HG02759 (cell line): Measurements from ENCODE around the gene ATP6V0C.
"Not testable (repeated sequence)": the region's sequence is repeated elsewhere in the genome, so short reads cannot be mapped to it uniquely, and the experiment has no call there.

Source experiments
- ATAC-seq: cut with Tn5 transposase; IDR thresholded peaks from one replicate; pipeline ENCODE4 v1.9.1; 2021; ENCODE audit warnings: mild to moderate bottlenecking, moderate library complexity; ENCODE audit not compliant: unreplicated experiment

ATP6V0C gene

GRCh38 chr16:2540912-2541311 is 27.2 kb downstream of the ATP6V0C start:
- not testable (repeated sequence) for ATAC-seq

GRCh38 chr16:2541409-2541808 is 27.7 kb downstream of the ATP6V0C start:
- not testable (repeated sequence) for ATAC-seq

DNA sequence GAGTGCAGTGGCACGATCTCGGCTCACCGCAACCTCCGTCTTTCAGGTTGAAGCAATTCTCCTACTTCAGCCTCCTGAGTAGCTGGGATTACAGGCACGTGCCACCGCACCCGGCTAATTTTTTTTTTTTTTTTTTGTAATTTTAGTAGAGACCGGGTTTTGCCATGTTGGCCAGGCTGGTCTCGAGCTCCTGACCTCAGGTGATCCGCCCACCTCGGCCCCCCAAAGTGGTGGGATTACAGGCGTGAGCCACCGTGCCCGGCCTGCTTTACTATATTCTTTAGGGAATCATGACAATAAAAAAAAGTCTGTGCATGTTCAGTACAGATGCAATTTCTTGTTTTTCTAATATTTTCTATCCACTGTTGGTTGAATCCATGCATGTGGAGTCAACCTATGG is 30.0 kb downstream of the ATP6V0C start:
- ATAC-seq = not testable (repeated sequence)

GRCh38 chr16:2550283-2550878 is 36.6 kb downstream of the ATP6V0C start:
- ATAC-seq = not testable (repeated sequence)

GRCh38 chr16:2551420-2551889 is 37.7 kb downstream of the ATP6V0C start:
- not testable (repeated sequence) for ATAC-seq

DNA sequence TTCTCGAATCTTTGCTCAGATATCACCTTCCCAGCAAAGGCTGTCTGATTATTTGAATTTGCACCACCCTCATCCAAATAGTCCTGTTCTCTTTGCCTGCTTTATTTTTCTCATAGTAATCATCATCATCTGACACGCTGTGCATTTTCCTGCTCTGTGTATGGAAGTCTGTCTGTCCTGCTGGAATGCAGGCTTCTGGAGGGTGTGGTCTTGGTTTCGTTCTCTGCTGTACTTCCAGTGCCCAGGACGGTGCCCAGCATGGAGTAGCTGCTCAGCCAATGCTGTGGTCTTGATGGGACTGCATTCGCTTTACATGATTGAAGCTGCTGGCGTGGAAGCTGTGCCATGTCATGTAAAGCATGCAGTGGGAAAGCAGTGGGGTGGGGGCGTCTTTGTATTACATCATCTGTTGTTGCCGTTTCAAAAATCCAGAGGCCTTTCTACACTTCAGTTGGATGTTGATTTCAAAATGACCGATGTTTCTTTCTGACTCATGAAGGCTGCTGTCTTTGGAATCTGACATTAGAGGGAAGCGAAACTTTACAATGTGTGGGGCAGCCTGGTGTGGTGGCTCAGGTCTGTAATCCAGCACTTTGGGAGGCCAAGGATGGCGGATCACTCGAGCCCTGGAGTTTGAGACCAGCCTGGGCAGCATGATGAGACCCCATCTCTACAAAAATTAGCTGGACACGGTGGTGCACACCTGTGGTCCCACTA is 41.1 kb downstream of the ATP6V0C start:
- not testable (repeated sequence) for ATAC-seq

- ATAC-seq = not testable (repeated sequence)
Measured at GRCh38 chr16:2557150-2557549, 43.4 kb downstream of the ATP6V0C start.

DNA sequence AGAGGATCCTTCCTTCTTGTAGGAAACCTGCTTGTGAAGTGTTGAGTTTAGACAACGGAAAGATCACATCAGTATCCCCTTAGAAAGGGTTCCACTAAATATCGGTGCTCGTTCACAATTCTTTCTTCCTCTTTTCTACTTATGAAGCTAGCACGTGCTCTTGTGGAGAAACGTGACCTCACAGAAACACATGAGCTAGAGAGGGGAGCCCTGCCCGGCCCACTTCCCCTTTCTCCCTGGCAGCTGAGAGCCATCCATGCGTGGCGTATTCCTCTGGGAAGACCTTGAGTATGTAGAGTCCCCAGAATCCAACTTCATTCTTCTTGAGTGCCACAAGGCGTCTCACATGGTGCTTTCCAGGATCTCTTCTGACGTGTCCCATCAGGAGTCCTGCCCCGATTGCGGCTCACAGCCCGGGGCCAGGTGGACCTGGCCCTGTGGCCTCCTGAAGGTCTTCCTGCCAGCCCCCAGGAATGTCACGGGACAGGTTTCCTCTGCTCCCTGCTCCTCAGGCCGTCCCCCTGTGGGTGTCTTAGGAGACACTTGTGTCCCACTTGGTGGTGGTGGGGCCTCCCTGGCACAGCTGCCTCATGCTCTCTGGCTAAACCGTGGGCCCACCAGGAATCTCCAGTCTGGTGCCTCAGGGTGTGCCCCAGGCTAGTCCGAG is 46.5 kb downstream of the ATP6V0C start:
- peak; percentile 56 for ATAC-seq

- peak; percentile 71 for ATAC-seq
Measured at GRCh38 chr16:2560798-2561133, 47.0 kb downstream of the ATP6V0C start.

- ATAC-seq = not testable (repeated sequence)
Measured at GRCh38 chr16:2567506-2567905, 53.8 kb downstream of the ATP6V0C start.

DNA sequence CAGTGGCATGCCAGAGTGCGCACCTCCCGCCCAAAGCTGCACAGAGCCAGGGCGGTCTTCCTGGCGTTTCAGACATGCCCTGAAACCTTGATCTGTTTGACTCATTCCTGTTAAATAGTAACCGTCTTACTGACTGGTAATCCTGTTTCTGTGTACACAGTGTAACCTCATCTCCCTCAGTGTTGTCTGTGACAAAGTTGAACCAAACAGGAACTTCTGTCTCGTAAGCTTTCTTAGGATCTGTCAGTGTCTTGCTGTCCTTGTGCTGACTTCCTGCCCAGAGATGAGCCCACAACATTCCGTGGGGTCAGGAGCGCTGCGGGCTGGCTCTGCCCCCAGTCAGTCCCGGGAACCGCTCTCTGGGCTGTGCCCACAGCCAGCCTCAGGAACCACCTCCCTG is 54.8 kb downstream of the ATP6V0C start:
- not testable (repeated sequence) for ATAC-seq
